ENCODE measurements around the gene SEMA3F.
"Not testable (repeated sequence)": the region's sequence is repeated elsewhere in the genome, so short reads cannot be mapped to it uniquely, and the experiment has no call there.

SEMA3F gene

DNA sequence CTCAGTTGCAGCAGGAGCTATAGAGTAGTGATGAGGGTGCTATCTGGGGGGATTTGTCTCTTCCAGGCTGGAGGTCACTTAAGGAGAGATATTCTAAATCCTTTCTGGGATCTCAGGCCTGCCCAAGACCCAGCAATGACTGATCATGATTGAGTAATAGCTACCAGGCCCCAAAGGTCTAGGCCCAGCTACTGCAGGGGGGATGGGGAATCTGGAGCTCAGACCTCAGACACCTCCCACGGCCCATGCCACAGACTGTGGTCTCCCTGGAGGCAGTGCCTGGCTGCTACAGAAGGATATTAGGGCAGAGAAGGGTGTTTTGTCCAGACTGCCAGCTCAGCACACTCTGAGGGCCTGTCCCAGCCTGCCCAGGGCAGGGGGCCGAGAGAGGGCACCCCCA, 56.8 kb downstream of the SEMA3F start:
- DNase-seq (ENCODE audit: low read depth in 2 of 2): no peak

DNA sequence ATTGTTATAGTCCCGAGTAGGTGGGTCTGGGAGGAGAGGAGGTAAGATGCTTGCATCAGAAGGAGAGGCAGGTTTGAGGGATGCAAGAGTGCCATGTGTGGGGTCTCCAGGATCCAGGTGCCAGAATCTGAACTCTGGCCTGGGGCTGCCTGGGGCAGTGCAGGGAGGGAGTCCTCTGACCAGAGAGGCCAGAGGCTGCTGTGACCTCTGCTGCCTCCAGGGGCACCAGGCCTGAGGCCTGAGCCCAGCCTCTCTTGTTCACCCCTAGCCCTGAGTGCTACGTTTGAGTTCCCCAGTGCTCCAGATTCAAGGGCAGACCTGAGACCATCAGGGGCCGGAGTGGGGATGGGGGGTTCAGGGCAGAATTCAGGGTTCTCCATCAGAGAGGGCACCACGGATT, 57.4 kb downstream of the SEMA3F start:
- DNase-seq (ENCODE audit: low read depth in 2 of 2): no peak

DNA sequence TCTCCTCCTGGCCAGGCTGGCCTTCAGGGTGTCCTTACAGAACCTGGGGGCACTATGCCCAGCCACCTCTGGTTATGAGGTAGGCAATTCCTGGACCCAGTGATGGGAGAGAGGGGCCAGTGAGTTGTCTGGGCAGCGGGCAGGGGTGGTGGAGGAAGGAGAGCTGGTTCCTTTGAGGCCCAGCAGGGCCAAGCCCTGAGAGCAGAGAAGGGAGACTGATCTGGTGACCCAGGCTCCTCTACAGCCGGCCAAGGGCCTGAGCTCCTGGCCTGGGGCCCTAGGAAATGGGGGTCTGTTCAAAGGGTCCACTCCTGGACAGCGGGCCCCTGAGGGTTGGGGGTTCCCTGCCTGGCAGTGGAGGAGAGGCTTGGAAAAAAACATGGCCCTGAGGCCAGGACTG, 57.8 kb downstream of the SEMA3F start:
- no peak for DNase-seq (ENCODE audit: low read depth in 2 of 2)

DNA sequence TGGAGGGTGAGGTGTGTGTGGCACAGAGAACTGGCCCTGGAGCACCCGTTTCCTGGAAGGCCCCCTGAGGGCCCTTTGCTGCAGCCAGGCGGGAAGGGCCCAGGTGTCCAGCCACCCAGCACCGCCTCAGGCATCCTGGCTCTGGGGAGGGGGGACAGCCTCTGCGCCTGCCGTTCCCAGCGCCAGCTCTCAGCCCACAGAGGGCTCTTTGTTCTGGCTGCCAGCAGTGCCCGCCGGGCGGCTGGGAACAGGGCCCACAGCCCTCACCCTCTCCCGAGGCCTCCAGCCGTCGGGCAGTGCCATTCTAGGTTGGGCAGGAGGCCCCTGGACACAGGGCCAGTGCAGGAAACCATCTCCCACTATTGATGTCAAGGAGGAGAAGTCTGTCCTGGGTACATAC, 58.2 kb downstream of the SEMA3F start:
- no peak for DNase-seq (ENCODE audit: low read depth in 2 of 2)

DNA sequence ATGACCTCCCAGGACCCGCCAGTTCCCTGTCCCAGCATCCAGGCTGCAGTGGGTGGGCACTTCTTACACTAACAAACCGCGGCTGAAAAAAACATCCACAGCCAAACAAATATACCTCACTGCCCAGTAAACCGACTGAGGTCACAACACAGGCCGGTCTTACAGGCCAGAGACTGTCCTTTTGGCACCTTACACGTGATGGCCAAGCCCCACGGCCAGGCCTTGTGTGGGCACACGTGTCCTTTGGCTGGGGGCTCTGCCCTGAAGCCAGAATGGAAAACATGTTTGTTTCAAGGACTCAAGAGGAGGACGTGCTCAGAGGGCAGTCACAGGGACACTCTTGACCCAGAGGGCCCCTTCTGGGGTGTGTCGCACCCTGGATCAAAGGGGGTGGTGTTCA, 59.7 kb downstream of the SEMA3F start:
- DNase-seq (ENCODE audit: low read depth in 2 of 2): no peak

DNA sequence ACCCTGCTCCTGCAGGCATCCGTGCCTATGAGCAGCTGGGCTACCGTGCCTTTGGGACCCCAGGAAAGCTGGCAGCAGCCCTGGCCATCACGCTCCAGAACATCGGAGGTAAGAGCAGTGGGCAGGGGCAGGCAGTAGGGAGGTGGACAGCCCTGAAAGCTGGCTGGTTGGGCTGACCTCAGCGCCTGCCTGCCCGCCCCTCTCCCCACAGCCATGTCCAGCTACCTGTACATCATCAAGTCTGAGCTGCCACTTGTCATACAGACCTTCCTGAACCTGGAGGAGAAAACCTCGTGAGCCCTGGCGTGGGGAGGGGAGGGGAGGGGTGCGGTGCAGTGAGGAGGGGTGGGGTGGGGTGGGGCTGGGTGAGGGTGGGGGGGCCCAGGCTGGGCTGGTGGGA, 60.4 kb downstream of the SEMA3F start:
- no peak for DNase-seq (ENCODE audit: low read depth in 2 of 2)

DNA sequence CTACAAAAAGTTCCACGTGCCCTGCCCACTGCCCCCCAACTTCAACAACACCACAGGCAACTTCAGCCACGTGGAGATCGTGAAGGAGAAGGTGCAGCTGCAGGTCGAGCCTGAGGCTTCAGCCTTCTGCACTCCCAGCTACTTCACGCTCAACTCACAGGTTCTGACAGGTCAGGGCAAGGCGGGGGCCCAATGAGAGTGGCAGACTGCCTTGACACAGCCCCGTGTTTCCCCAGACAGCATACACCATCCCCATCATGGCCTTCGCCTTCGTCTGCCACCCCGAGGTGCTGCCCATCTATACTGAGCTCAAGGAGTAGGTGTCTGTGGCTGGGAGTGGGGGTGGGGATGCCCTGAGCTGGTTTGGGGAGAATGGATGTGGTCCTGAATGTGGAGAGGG, 62.6 kb downstream of the SEMA3F start:
- DNase-seq (ENCODE audit: low read depth in 2 of 2): no peak

DNA sequence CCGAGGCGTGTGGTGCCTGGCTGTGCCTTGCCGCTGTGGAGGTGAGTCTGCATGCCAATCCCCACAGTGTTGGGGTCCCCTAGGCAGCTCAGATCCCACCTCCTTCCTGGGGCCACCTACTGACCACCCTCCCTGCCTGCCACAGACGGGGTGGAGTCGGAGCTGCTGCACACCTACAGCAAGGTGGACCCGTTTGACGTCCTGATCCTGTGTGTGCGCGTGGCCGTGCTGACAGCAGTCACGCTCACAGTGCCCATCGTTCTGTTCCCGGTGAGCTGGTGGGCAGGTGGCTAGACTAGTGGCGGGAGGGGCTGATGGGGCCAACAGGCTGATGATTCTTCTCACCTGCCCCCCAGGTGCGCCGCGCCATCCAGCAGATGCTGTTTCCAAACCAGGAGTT, 63.3 kb downstream of the SEMA3F start:
- DNase-seq (ENCODE audit: low read depth in 2 of 2): no peak

DNA sequence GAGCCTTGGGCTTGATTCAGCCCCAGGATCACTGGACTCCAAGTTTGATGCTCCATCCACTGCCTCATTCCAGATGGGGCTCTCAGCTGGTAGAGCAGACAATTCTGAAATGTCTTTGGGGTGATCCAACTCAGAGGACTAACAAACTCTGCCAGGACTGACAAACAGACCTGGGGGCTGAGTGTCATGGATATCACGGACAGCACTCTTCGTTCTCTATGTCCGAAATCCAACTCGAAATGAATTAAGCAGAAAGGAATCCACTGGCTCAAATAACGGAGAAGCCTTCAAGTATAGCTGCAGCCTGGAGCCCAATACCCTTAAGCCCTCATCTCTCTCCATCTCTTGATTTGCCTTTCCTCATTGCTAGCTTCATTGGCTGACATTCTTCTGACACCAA, 64.2 kb downstream of the SEMA3F start:
- no peak for DNase-seq (ENCODE audit: low read depth in 2 of 2)

DNA sequence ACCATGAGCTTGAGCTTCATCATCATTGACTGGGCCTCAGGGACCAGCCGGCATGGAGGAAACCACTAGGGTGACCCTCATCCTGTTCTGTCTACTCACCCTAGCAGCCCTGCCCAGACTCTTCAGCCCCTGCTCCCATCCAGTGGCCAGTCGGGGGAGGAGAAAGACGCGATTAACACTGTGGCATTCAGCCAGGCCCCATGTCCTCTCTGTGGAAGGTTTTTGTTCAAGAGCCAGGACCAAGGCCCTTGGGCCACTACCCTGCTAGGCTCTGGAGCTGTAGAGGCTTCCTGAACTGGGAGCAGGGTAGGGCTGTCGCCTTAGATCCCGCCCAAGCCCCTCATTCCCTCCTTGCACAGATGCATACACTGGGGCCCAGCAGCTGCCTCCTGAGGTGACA, 65.0 kb downstream of the SEMA3F start:
- DNase-seq (ENCODE audit: low read depth in 2 of 2): no peak

DNA sequence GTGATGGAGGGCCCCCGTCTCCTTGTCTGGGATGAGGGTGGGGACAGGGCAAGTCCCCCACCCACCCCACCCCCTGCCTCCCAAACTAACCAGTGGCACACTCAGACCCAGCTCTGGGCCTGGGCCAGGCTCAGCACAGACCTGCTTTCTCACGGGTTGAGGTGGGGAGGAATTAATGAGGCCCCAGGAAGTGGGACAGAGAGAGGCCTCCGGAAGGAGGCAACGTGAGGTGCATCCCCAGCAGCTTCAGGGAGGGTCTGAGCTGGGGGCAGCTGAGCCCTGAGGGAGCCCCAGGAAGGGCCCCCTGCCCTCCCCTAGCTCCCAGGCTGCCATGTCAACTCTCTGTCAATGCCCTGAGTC, 65.9 kb downstream of the SEMA3F start:
- no peak for DNase-seq (ENCODE audit: low read depth in 2 of 2)

DNA sequence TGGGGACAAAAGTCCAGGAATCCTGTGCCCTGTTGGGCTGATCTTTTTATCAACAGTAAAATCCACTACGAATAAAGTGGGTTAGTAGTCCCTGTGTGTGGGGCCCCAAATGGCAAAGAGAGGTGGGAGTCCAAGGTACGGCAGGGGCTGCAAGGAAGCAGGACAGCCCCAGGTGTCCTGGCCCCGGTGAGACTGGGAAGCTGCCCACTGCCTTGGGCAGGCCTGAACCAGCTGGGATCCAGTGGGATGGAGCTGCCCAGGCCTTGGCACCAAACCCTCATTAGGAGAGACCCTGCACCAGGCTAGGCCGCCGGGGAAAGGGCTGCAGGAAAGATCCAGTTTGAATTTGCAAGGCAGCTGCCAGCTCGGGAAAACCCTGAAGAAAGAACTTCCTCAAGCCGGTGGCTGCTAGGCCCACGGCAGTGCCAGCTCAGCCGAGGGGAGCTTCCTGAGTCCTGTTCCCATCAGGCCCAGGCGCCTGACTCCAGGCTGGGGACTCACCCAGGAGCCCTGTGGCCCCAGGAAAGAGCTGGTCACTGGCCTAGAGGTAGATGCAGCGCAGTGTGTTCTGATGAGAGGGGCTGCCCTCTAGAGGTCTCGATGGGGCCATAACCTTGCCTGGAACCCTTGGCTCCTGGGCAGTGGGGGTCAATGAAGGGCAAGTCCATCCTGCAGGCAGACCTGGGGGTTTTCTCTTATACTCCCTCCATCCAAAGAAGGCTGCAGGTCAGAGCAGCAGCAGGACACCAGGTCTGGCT, 66.5 kb downstream of the SEMA3F start:
- no peak for DNase-seq (ENCODE audit: low read depth in 2 of 2)

DNA sequence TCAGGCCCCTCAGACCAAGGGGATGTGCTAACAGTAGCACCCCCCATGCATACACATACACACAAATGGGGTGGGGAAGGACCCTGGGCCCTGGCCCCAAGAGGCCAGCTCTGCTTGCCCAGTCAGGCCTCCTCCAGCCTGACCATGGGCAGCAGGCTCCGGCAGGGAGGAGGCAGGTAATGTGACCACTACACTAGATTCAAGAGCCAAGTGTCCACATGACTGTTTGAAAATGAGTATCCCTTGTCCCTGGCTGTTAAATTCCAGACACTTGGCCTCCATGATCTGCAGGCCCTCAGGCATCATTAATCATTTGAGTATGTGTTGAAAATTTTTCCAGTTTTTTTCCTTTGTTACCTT, 67.0 kb downstream of the SEMA3F start:
- DNase-seq (ENCODE audit: low read depth in 2 of 2): no peak

DNA sequence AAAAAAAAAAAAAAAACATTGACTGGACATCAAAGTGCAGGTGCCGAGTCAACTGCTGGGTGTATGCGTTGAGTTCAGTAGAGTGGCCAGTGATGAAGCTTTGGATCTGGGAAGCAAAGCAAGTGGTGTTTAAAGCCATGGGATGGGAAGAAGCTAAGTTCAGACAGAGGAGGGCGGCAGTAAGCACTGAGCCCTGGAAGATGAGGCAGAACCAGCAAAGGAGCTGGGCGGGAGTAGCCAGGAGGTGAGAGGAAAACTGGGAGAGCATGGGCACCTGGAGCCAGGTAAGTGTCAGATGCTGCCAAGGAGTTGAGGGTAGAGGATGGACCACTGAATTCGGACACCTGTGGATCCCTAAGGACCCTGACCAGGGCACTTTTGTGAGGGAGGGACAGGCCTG, 69.5 kb downstream of the SEMA3F start:
- DNase-seq (ENCODE audit: low read depth in 2 of 2): no peak

DNA sequence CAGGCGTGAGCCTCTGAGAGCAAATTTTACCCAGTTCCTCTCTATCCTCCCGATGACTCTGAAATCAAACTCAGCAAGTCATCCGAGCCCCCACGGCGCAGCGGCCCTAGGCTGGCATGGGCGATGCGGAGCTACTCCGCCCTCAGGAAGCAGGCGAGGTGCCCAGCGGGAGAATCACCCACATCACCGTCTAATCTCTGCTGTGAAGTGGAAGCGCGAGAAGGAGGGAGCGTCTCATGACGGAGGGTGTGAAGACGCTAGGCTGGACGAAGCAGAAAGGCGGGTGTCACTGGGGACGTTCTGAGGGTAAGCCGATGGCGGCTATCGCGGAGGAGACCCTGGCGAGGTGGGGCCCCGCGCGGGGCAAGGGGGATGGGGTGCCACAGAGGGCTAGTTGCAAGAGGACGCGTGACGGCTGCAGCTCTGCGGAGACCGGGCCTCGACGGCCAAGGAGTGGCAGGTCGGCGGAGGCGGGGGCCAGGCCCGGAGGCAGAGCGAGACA, 71.8 kb downstream of the SEMA3F start:
- DNase-seq (ENCODE audit: low read depth in 2 of 2): no peak

DNA sequence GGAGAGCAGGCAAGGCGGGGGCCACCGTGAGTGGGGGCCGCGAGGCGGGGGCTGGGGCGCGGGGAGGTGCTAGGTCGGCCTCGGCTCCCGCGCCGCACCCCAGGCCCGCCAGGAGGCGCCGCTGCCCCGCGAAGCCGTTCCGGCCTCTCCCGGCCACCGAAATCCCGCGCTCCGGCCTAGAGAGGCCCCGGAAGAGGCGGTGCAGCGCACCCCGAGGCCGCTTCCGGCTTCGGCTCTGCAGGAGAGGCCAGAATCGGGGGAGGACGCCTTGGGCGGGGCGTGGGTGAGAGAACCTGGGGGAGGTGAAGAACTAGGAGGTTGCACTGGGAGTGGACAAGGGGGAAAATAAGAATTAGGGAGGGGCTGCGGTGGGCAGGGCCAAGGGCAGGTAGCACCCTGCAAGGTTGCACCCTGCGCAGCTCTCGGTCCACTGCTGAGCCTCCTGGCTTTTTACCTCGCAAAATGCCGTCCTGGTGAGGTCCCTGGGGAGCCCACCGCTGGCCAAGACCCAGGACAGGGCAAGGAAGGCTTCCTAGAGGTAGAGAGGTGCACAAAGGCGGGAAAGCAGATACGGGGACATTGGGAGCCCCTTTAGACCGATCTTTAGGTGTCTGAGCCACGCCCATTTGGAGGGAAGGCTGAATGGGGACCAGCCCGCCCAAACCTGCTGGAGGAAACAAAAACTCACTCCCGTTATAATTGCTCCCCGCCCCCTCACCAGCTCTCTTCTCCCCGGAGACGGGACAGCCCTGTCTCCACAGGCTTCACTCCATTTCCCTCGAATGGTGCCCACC, 72.5 kb downstream of the SEMA3F start:
- DNase-seq (ENCODE audit: low read depth in 2 of 2): peak; percentile 76 to 82

DNA sequence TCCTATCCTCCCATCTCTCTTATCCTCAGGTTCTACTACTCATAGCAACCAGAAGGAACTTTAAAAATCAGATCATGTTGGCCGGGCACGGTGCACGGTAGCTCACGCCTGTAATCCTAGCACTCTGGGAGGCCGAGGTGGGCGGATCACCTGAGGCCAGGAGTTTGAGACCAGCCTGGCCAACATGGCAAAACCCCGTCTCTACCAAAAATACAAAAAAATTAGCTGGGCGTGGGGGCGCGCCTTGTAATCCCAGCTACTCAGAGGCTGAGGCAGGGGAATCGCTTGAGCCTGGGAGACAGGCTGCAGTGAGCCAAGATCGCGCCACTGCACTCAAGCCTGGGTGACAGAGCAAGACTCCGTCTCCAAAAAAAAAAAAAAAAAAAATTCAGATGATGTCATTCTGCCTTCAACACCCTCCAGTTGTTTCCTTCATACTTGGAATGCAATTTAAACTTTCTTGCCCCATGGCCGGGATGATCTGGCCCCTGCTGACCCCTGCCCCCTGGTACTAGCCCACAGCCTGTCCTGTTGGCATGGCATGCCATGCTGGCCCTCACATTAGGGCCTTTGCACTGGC, 73.2 kb downstream of the SEMA3F start:
- not testable (repeated sequence) for DNase-seq (ENCODE audit: low read depth in 2 of 2)

DNA sequence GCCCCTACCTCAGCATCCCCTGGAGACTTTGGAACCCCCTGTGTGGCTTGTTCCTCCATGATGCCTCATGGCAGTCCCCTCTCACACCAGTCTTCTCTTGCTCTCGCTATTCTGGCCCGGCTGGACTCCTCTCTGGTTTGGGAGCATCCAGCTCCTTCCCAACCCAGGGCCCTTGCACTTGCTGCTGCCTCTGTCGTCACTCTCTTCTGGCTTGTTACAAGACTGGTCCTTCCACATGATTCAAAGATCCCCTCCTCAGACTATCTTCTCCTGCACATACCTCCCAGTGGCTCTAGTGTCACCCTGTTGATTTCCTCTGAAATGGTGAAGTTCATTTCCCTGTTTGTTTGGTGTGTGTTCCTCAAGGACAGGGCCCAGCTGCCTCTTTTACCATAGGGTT, 74.4 kb downstream of the SEMA3F start:
- no peak for DNase-seq (ENCODE audit: low read depth in 2 of 2)

DNA sequence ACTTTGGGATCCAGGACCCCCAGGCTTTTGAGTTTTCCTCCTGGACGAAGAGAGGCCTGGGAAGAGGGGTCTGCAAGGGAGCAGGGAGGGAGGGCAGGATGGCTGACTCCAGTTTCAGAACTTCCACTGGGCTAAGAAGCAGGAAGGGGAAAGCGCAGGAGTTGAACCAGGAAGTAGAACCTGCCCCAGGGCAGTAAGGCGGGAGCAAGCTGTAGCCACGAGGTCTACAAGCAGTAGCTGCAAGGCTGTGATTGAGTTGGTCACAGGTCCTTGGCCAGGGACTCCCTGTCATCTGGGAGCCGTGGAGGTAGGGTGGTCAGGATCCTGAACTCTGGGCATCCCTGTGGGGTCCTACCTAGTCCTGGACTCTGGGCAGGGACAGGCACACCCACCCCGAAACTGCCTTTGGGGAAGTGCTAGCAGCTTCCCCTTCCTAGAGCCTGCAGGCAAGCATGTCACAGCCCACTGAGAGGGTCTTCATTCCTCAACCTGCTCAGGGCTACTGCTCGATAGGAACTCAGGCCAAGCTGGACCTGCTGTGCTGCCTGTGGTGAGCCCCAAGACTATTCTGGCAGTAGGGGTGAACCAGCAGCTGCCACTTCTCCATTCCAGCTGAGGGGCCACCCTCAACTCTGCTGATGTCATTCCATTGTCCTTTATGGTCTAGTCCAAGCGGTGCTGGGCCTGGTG, 75.1 kb downstream of the SEMA3F start:
- no peak for DNase-seq (ENCODE audit: low read depth in 2 of 2)

DNA sequence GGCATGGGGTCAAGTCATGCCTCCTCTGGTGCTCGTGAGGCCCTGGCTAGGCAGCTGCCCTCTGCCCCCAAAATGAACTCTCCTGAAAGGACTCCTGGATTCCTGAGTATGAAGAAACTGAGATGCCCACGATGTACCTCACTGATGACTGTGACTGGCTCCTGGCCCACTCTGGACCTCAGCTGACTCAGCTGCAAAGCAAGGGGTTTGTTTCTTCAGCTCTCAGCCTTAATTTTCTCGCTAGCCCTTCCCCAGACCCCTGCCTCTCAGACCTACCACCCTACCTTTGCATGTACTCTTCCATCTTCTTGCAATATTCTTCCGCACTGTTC, 75.6 kb downstream of the SEMA3F start:
- no peak for DNase-seq (ENCODE audit: low read depth in 2 of 2)

DNA sequence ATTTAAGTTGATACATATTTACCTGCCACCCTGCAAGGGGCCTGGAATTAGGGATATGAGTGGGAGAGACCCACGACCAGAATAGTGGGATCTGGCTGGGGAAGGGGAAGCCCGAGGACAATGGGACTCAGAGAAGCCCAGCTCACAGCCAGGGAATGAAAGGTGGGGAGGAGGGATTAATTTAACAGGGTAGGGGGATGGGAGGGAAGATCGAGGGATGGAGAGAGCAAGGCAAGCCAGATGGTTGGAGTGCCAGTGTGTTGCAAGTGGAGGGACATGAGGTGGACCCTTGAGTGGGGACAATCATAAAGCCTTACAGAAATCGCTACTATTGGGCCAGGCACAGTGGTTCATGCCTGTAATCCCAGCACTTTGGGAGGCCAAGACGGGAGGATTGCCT, 76.5 kb downstream of the SEMA3F start:
- no peak for DNase-seq (ENCODE audit: low read depth in 2 of 2)

DNA sequence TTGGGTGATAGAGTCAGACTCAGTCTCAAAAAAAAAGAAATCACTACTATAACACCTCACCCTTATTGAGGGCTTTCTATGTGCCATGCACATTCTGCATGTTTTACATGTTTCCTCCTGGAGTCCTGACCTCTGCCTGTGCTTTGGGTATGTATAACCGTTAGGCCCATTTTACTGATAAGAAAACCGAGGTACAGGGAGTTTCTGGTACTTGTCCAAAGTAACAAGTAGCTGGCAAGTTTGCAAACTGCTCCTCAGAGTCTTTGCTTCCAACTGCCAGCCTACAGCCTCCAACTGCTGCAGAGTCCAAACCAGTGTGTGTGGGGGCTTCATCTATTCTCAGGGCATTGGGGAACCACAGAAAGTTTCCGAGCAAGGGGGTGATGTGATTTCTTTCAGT, 77.2 kb downstream of the SEMA3F start:
- no peak for DNase-seq (ENCODE audit: low read depth in 2 of 2)

DNA sequence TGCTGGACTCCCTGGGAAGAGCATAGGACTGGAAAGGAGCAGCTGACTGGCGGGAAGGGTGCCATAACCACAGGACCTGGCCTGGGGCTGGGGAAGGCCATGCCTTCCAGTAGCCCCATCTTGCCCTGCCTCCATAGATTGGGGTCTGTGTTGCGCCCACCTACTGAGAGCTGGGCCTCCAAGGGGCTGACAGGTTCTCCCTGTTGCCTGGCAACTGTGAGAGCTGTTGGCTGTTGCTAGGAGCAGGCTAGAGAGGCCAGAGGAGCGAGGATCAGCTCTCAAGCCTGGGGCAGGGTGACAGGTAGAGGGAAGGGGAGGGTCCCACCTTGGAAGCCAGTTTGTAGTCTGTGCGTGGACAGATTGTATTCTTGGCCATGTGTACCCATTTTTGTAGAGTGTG, 78.1 kb downstream of the SEMA3F start:
- DNase-seq (ENCODE audit: low read depth in 2 of 2): no peak
